ENCODE data around the gene HLA-DMA.
A peak's percentile ranks its signal among the peaks of the same experiment; 100 is the strongest.

Gene HLA-DMA

DNA sequence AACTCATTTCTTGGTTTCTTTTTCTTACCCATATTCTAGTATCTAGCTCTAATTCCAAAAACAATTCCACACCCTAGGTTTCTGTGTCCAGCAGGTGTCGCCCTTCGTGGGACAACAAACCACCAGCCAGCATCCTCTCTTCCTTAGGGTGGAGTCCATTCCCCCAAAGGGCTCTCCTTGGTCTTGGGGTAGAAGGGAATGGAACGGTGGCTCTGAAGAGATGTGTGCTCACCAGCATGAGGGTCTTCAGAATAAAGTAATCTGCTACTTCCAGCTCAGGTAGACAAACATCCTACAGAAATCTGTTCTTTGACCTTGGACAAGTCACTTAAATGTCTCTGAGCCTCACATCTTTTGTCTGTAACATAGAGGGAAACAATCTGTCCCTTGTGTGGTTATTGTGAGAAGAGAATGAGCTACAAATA lies 19.2 kb downstream of the HLA-DMA start:
- peak in 34 of 51 donors; percentile 8 to 77 (median 50) for DNase-seq

- no peak for DNase-seq
These were observed 20.6 kb downstream of the HLA-DMA start for GRCh38 chr6:32932132-32932868.

DNA sequence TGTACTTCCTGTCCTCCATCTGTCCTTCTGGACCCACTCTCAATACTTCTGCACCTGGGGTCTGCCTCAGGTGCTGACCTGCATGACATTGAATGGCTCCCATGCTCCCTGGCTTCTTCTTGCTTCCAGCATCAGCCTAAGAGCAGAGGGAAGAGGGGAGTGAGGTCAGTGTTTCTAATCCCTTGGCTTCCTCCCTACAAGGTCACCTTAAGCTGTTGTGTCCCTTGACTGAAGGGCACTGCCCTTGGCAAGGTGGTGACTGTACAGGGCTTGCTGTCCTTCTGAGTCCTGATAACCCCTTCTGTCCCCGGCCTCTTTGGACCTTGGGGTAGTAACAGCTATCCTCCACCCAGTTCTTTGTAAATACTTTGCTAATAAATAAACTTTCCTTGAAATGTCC lies 21.7 kb downstream of the HLA-DMA start:
- DNase-seq = no peak

DNA sequence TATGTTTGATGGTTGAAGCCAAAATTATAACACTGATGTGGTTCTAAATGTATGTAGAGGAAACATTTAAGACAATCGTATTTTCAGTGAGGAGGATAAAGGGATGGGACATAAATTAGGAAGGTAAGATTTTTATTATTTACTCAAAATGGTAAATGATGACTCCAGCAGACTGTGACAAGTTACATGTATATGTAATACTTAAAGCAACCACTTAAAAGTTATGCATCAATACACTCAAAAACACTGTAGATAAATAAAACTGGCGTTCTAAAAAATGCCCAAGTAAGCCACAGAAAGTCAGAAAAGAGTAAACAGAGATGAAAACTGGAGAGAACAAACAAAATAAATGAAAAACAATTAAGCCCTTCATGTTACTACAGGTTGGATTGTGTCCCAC lies 30.8 kb downstream of the HLA-DMA start:
- no peak for DNase-seq

DNA sequence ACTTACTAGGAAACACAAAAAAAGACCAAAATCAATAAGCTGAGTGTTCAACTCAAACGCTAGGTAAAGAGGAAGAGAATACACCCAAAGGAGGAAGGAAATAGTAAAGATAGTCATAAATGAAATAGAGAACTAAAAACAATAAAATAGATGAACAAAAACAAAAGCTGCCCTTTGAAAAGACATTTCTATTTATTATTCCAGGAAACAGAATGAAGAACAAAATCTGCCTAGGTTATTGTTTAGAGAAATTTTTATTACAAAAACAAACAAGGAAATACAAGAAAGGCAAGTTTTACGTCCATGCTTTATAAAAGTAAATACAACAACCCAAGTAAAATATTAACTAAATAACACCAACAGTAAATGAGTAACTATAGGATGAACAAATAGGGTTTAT lies 32.2 kb downstream of the HLA-DMA start:
- no peak for DNase-seq

GRCh38 chr6:32912951-32913350 lies 39.9 kb downstream of the HLA-DMA start:
- DNase-seq = no peak

DNA sequence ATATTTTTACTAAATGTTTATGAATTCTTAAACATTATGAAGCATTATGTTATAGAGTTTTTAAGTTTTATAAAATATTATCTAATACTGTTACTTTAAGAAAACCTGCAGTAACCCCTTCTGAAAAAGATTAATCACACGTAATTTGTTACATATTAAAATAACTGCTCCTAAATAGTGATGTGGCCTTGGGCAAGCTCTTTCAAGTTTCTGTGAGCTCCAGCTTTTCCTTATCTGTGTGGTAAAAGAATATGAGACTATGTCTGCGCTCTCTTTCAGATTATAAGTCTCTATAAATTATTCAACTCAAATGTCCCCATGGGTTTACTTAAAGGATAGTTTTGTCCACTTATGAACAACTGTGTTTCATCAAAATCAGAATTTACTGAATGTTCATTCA lies 44.0 kb downstream of the HLA-DMA start:
- DNase-seq = no peak

DNA sequence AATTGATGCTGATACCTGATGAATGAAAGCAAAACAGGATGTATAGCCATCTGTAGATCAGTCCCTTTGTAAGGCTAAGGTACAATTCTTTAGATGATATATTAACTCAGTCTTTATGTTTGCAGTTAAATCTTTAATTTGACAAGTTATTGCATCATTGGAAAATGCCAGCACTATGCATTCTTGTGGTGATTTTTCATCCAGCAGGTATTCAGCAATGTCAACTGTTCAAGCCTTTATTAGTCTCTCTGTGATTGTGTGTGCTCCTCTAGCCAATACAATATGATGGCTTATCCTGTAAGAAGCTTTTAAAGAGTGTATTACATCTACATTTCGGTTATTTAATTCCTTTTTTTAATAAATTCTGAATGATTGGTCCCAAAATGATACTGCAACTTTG lies 46.4 kb downstream of the HLA-DMA start:
- no peak for DNase-seq

DNA sequence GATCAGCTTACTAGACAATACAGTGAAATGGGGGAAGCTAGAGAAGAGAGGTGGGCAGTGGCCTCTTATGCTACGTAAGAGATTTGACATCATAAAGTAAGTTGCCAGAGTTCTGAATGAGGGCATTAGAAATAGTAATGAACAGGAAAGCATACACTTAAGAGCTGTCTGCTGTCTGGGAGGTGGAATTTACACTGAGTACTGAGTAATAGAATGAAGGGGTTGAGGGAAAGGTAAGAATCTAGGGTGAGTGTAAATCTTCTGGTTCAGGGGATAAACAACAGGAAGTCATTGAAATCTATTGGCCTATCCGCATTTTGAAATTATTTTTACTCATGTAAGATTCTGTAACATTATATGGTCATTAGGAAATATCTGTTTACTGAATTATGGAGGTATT lies 47.8 kb downstream of the HLA-DMA start:
- no peak for DNase-seq

DNA sequence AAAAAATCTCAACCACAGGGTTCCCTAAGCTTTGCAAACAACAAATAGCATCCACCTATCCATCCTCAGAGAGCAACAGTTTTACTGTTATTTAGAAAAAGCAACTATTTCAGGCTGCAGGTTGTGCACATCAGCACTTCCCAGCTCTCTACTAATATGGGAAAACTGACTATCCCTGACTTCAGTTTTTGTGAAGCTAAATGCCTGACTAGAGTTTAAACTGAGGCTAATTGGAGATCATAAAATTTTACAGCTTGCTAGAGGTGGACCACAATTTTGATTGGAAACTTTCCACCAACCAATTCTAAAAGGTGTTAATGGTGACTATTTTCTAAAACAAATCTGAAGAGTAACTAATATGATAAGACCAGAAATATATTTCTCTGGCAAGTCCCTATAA lies 48.9 kb downstream of the HLA-DMA start:
- DNase-seq = no peak

Measured in hypothalamus (tissue), 51 donors.